ENCODE data around the gene RPP14. TPM values are rescaled to one million over a fixed set of nuclear protein-coding genes. Genes with fewer than 3 reads are reported as not detected.

RPP14 gene
- total RNA-seq, 1 experiment from 2014 or later = 13.2 TPM

GRCh38 chr3:58260261-58260731, 45.7 kb upstream of the RPP14 start:
- intact Hi-C loops (cut with micrococcal nuclease; ENCODE audit: unreplicated experiment) = loop anchor here (1.0 kb wide), 1 partner anchor 46 kb away; no protein-coding TSS in a partner anchor
- H3K79me2 ChIP-seq (ENCODE audit: low read depth) = 0 out of 2 replicates have a peak, but pooled peaks cover 4% of the 10 kb centered on the region
- ChIA-PET CTCF (interaction anchor here (1.0 kb wide), 1 partner anchor 46 kb away, joined by 3 read pairs; the partner anchor contains the start of genes HTD2 and RPP14), POLR2A (ENCODE audit: unreplicated experiment) (no interaction called here)
- H3K9me3 ChIP-seq (ENCODE audit: insufficient read depth, low read depth) = no peaks in the 10 kb centered on the region
- H3K4me2 ChIP-seq = 0 out of 2 replicates have a peak overlapping the region, but pooled peaks have one; percentile 6
- no peak overlapping the region for H3K4me3 ChIP-seq
- no peaks in the 10 kb centered on the region for H3K36me3 ChIP-seq (ENCODE audit: low read depth)
- no peak for TF ChIP-seq CTCF (conservative IDR thresholded peaks at IDR 0.05)
- no peak for TF ChIP-seq EZH2 (IDR thresholded peaks at IDR 0.05; ENCODE audit: low read depth)
- peaks cover 13% of the 10 kb centered on the region for H3K4me1 ChIP-seq (replicated peaks; ENCODE audit: insufficient read depth)
- DNase-seq = peak; percentile 27 to 79
- H2AFZ ChIP-seq = no peak overlapping the region
- H4K20me1 ChIP-seq (ENCODE audit: insufficient read depth) = 0 out of 2 replicates have a peak, but pooled peaks cover 4% of the 10 kb centered on the region
- peak overlapping the region; percentile 11; the same call in 1 of the 2 replicates for H3K27ac ChIP-seq
- H3F3A ChIP-seq (ENCODE audit: insufficient read depth, low read depth) = peaks cover 18% of the 10 kb centered on the region
- H3K27me3 ChIP-seq (ENCODE audit: insufficient read depth, low read depth) = no peaks in the 10 kb centered on the region
- no peaks in the 10 kb centered on the region for H3K9me2 ChIP-seq (ENCODE audit: insufficient read depth)
- no TSS peak for BruUV-seq (replicated peaks)

- intact Hi-C loops (cut with micrococcal nuclease; ENCODE audit: unreplicated experiment) = loop anchor here (1.0 kb wide), 1 partner anchor 46 kb away; no protein-coding TSS in a partner anchor
Observed at GRCh38 chr3:58260733-58261132, 45.3 kb upstream of the RPP14 start.

GRCh38 chr3:58261954-58262666, 43.9 kb upstream of the RPP14 start:
- Histone ChIP-seq H3K36me3 (ENCODE audit: low read depth) (no peaks in the 10 kb centered on the region), H3K4me3 (no peak overlapping the region), H3K4me2 (no peak overlapping the region), H4K20me1 (ENCODE audit: insufficient read depth) (0 out of 2 replicates have a peak, but pooled peaks cover 4% of the 10 kb centered on the region), H3K27ac (no peak overlapping the region), H3K4me1 (replicated peaks; ENCODE audit: insufficient read depth) (peaks cover 13% of the 10 kb centered on the region), H2AFZ (no peak overlapping the region), H3K9me2 (ENCODE audit: insufficient read depth) (no peaks in the 10 kb centered on the region), H3K27me3 (ENCODE audit: insufficient read depth, low read depth) (no peaks in the 10 kb centered on the region), H3K9me3 (ENCODE audit: insufficient read depth, low read depth) (no peaks in the 10 kb centered on the region), H3F3A (ENCODE audit: insufficient read depth, low read depth) (peaks cover 18% of the 10 kb centered on the region), H3K79me2 (ENCODE audit: low read depth) (0 out of 2 replicates have a peak, but pooled peaks cover 4% of the 10 kb centered on the region)
- no TSS peak for BruUV-seq (replicated peaks)
- ChIA-PET POLR2A (ENCODE audit: unreplicated experiment) (no interaction called here), CTCF (no interaction called here)
- no peak for DNase-seq
- intact Hi-C loops (cut with micrococcal nuclease; ENCODE audit: unreplicated experiment) = no loop called here
- TF ChIP-seq CTCF (conservative IDR thresholded peaks at IDR 0.05) = no peak

More at GRCh38 chr3:58260733-58261132, 45.3 kb upstream of the RPP14 start:
- Histone ChIP-seq H3K4me3 (no peak overlapping the region), H4K20me1 (ENCODE audit: insufficient read depth) (0 out of 2 replicates have a peak, but pooled peaks cover 4% of the 10 kb centered on the region), H3K4me1 (replicated peaks; ENCODE audit: insufficient read depth) (peaks cover 13% of the 10 kb centered on the region), H3K9me3 (ENCODE audit: insufficient read depth, low read depth) (no peaks in the 10 kb centered on the region), H3F3A (ENCODE audit: insufficient read depth, low read depth) (peaks cover 18% of the 10 kb centered on the region), H3K36me3 (ENCODE audit: low read depth) (no peaks in the 10 kb centered on the region), H3K27ac (no peak overlapping the region; the same call in 1 of the 2 replicates), H2AFZ (no peak overlapping the region), H3K79me2 (ENCODE audit: low read depth) (0 out of 2 replicates have a peak, but pooled peaks cover 4% of the 10 kb centered on the region), H3K4me2 (0 out of 2 replicates have a peak overlapping the region, but pooled peaks have one; percentile 6), H3K27me3 (ENCODE audit: insufficient read depth, low read depth) (no peaks in the 10 kb centered on the region), H3K9me2 (ENCODE audit: insufficient read depth) (no peaks in the 10 kb centered on the region)
- no peak for TF ChIP-seq EZH2 (IDR thresholded peaks at IDR 0.05; ENCODE audit: low read depth)
- no peak for DNase-seq
- BruUV-seq (replicated peaks) = no TSS peak
- POLR2A ChIA-PET (ENCODE audit: unreplicated experiment) = no interaction called here
- CTCF ChIA-PET = interaction anchor here (1.0 kb wide), 1 partner anchor 45 kb away, joined by 3 read pairs; the partner anchor contains the start of genes HTD2 and RPP14

Measured in PC-9 (cell line).